Measurements from ENCODE around the gene DHRS2.

DNA sequence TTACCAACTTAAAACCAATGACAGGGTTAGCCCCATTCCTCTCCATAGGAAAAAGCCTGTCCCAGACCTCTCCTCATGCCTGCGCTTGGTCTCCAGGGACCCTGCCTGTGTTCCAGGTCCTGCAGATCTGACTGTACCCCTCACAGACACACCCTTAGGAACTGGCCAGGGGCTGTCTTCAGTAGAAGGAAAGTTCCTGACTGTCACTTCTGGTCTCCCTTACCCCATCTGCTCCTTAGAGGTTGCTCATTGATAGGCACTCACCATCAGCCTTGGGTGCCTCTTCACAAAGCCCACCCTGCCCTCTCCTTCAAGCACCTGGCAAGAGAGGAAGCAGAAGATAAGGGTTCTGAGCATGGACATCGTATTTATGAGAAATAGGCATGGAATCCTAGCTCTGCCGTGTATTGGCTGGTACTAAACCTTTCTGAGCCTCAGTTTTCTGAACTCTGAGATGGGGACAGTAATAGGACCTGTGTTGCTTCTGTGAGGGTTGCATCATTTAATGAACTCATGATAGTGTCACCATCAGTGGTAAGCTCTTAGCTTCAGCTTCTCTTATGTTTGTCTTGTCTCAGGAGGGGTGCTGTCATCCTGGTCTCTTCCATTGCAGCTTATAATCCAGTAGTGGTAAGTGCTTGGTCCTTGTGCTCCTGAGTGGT lies 7.5 kb downstream of the DHRS2 start:
- TF ChIP-seq ATF7 (IDR thresholded peaks at IDR 0.05; ENCODE audit: low read depth): no peak
- TF ChIP-seq, protein P1, sequence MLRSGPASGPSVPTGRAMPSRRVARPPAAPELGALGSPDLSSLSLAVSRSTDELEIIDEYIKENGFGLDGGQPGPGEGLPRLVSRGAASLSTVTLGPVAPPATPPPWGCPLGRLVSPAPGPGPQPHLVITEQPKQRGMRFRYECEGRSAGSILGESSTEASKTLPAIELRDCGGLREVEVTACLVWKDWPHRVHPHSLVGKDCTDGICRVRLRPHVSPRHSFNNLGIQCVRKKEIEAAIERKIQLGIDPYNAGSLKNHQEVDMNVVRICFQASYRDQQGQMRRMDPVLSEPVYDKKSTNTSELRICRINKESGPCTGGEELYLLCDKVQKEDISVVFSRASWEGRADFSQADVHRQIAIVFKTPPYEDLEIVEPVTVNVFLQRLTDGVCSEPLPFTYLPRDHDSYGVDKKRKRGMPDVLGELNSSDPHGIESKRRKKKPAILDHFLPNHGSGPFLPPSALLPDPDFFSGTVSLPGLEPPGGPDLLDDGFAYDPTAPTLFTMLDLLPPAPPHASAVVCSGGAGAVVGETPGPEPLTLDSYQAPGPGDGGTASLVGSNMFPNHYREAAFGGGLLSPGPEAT (IDR thresholded peaks at IDR 0.05; ENCODE audit: low read depth): no peak

Data from GM12878 (cell line).